IMR-90 (cell line): ENCODE results near the gene NOL4L. TPM values are rescaled to one million over a fixed set of nuclear protein-coding genes. Genes with fewer than 3 reads are reported as not detected.

ENCODE experiments used
- ATAC-seq: fragments of 200-7000 bp; cut with Tn5 transposase; 2 replicates; pipeline ENCODE4 v1.9.1; 2020; ENCODE audit warnings: low read depth, mild to moderate bottlenecking, moderate library complexity
- BruUV-seq: library from RNA; stranded (reverse); fragments of 400-500 nt; replicated peaks from 2 replicates; lab custom pipeline; 2021; lab: Mats Ljungman, UMichigan
- CTCF ChIA-PET: fragments of 300-600 bp; formaldehyde crosslinking; extraction: SDS; loops from one replicate; lab custom pipeline; 2021; ENCODE audit warnings: antibody characterized with exemption; lab: Yijun Ruan, JAX
- POLR2A ChIA-PET: fragments of 300-600 bp; sonication (Branson Sonifier 250); formaldehyde crosslinking; loops from one replicate; lab custom pipeline; 2022; ENCODE audit warnings: antibody characterized with exemption; ENCODE audit not compliant: unreplicated experiment; lab: Charles Lee
- DNase-seq: peaks from one replicate; pipeline ENCODE4 v3.0.0; 2013
- H2AFZ ChIP-seq: replicated peaks from 2 replicates; pipeline ENCODE3; 2013; ENCODE audit warnings: low read length, mild to moderate bottlenecking; ENCODE audit not compliant: poor library complexity
- H2AK5ac ChIP-seq: 2 replicates; pipeline ENCODE4 v1.6.1; 2013; ENCODE audit warnings: low read depth, low read length, inconsistent platforms
- H2AK9ac ChIP-seq: replicated peaks from 2 replicates; pipeline ENCODE3; 2013; ENCODE audit warnings: mild to moderate bottlenecking, low read depth, low read length, moderate library complexity; ENCODE audit not compliant: poor library complexity
- H2BK120ac ChIP-seq: 2 replicates; pipeline ENCODE4 v1.6.1; 2013; ENCODE audit warnings: low read depth, low read length, inconsistent platforms
- H2BK15ac ChIP-seq: 3 replicates; pipeline ENCODE4 v1.6.1; 2013; ENCODE audit warnings: low read depth, low read length, inconsistent platforms
- H2BK20ac ChIP-seq: 2 replicates; pipeline ENCODE4 v1.6.1; 2013; ENCODE audit warnings: low read depth, mild to moderate bottlenecking, inconsistent platforms, low read length, moderate library complexity
- H2BK5ac ChIP-seq: 2 replicates; pipeline ENCODE4 v1.6.1; 2013; ENCODE audit warnings: mild to moderate bottlenecking, low read depth, low read length, inconsistent platforms; ENCODE audit not compliant: poor library complexity, severe bottlenecking
- H3K14ac ChIP-seq: replicated peaks from 2 replicates; pipeline ENCODE4 v1.6.1; 2013; ENCODE audit warnings: low read depth, low read length, inconsistent platforms
- H3K18ac ChIP-seq: 2 replicates; pipeline ENCODE4 v1.6.1; 2013; ENCODE audit warnings: low read depth, low read length, control low read depth
- H3K23ac ChIP-seq: 2 replicates; pipeline ENCODE4 v1.6.1; 2013; ENCODE audit warnings: low read depth, low read length, inconsistent platforms
- H3K27ac ChIP-seq: 2 replicates; pipeline ENCODE4 v1.5.1; 2013; ENCODE audit warnings: mild to moderate bottlenecking, control low read depth, low read length; ENCODE audit not compliant: insufficient read depth
- H3K27me3 ChIP-seq: 2 replicates; pipeline ENCODE4 v1.6.1; 2013; ENCODE audit warnings: low read length; ENCODE audit not compliant: control insufficient read depth, insufficient read depth
- H3K36me3 ChIP-seq: 2 replicates; pipeline ENCODE4 v1.6.1; 2013; ENCODE audit warnings: low read length, mixed read lengths; ENCODE audit not compliant: control insufficient read depth, insufficient read depth
- H3K4ac ChIP-seq: 2 replicates; pipeline ENCODE4 v1.6.1; 2013; ENCODE audit warnings: low read depth, low read length, inconsistent platforms
- H3K4me1 ChIP-seq: 2 replicates; pipeline ENCODE4 v1.6.1; 2013; ENCODE audit warnings: low read length, mixed read lengths; ENCODE audit not compliant: control insufficient read depth, insufficient read depth
- H3K4me2 ChIP-seq: 2 replicates; pipeline ENCODE4 v1.6.1; 2013; ENCODE audit warnings: low read depth, mild to moderate bottlenecking, control low read depth, low read length, moderate library complexity
- H3K4me3 ChIP-seq: 2 replicates; pipeline ENCODE4 v1.5.1; 2013; ENCODE audit warnings: low read depth, mild to moderate bottlenecking, control low read depth, low read length, moderate library complexity; ENCODE audit not compliant: insufficient read depth
- H3K56ac ChIP-seq: 2 replicates; pipeline ENCODE4 v1.6.1; 2013; ENCODE audit warnings: low read length, inconsistent platforms; ENCODE audit not compliant: insufficient read depth; ENCODE audit errors: extremely low read depth
- H3K79me1 ChIP-seq, 2 experiments: 2 replicates each; pipeline ENCODE4 v1.6.1; 2013; ENCODE audit warnings: low read length in 2 of 2, inconsistent platforms in 1 of 2, low read depth in 1 of 2
- H3K9ac ChIP-seq: 2 replicates; pipeline ENCODE4 v1.6.1; 2013; ENCODE audit warnings: low read depth, low read length, control low read depth
- H3K9me1 ChIP-seq: 2 replicates; pipeline ENCODE4 v1.6.1; 2013; ENCODE audit warnings: low read length, inconsistent platforms; ENCODE audit not compliant: insufficient read depth
- H3K9me3 ChIP-seq: 2 replicates; pipeline ENCODE4 v1.6.1; 2013; ENCODE audit warnings: low read length; ENCODE audit not compliant: control insufficient read depth, insufficient read depth
- H4K20me1 ChIP-seq: 2 replicates; pipeline ENCODE4 v1.6.1; 2013; ENCODE audit warnings: low read length, inconsistent platforms; ENCODE audit not compliant: insufficient read depth
- H4K5ac ChIP-seq: 2 replicates; pipeline ENCODE4 v1.6.1; 2013; ENCODE audit warnings: mild to moderate bottlenecking, low read depth, low read length, control low read depth
- H4K8ac ChIP-seq, 2 experiments: 2 replicates each; pipeline ENCODE4 v1.6.1; 2013; ENCODE audit warnings: low read depth in 2 of 2, low read length in 2 of 2, control low read depth in 1 of 2, inconsistent platforms in 1 of 2
- H4K91ac ChIP-seq: 2 replicates; pipeline ENCODE4 v1.6.1; 2013; ENCODE audit warnings: low read depth, low read length, inconsistent platforms; ENCODE audit not compliant: insufficient read depth
- CHD1 ChIP-seq: IDR thresholded peaks from 2 replicates; pipeline ENCODE4 v1.6.1; 2012; ENCODE audit warnings: low read depth, low read length, improper control_type of control experiment
- CTCF ChIP-seq: conservative IDR thresholded peaks from 2 replicates; pipeline ENCODE4 v1.5.1; 2012; ENCODE audit warnings: mild to moderate bottlenecking, low read depth, low read length, improper control_type of control experiment
- ELK1 ChIP-seq: fragments of 150-350 bp; IDR thresholded peaks from 2 replicates; pipeline ENCODE4 v1.6.1; 2016; ENCODE audit warnings: low read depth, mild to moderate bottlenecking, low read length, moderate library complexity, borderline replicate concordance
- FOS ChIP-seq: fragments of 150-350 bp; IDR thresholded peaks from 2 replicates; pipeline ENCODE4 v1.6.1; 2016; ENCODE audit warnings: low read depth, low read length
- MAFK ChIP-seq: IDR thresholded peaks from 2 replicates; pipeline ENCODE4 v1.6.1; 2012; ENCODE audit warnings: low read depth, low read length, improper control_type of control experiment
- MAZ ChIP-seq: IDR thresholded peaks from 2 replicates; pipeline ENCODE4 v1.6.1; 2012; ENCODE audit warnings: low read depth, mild to moderate bottlenecking, low read length, improper control_type of control experiment, moderate library complexity, borderline replicate concordance
- MXI1 ChIP-seq: IDR thresholded peaks from 2 replicates; pipeline ENCODE4 v1.6.1; 2012; ENCODE audit warnings: low read depth, mild to moderate bottlenecking, low read length, moderate library complexity, borderline replicate concordance
- NFE2L2 ChIP-seq: fragments of 150-350 bp; IDR thresholded peaks from 2 replicates; pipeline ENCODE4 v1.6.1; 2016; ENCODE audit warnings: low read depth, mild to moderate bottlenecking, low read length
- RAD21 ChIP-seq: IDR thresholded peaks from 2 replicates; pipeline ENCODE4 v1.6.1; 2012; ENCODE audit warnings: low read length, improper control_type of control experiment
- RCOR1 ChIP-seq: IDR thresholded peaks from 2 replicates; pipeline ENCODE4 v1.6.1; 2012; ENCODE audit warnings: mild to moderate bottlenecking, low read length, improper control_type of control experiment; ENCODE audit not compliant: insufficient replicate concordance
- RFX5 ChIP-seq: IDR thresholded peaks from 2 replicates; pipeline ENCODE4 v1.8.0; 2012; ENCODE audit warnings: low read depth, mild to moderate bottlenecking, low read length, moderate library complexity
- SMC3 ChIP-seq: fragments of 150-350 bp; IDR thresholded peaks from 2 replicates; pipeline ENCODE4 v1.6.1; 2016; ENCODE audit warnings: low read depth, mild to moderate bottlenecking, antibody characterized with exemption, low read length, moderate library complexity
- USF2 ChIP-seq: fragments of 150-350 bp; IDR thresholded peaks from 2 replicates; pipeline ENCODE4 v1.6.1; 2017; ENCODE audit warnings: mild to moderate bottlenecking, antibody characterized with exemption, low read length, low read depth
- WGBS, 2 experiments: methylation state at CpG; one replicate each; pipeline versions ENCODE4 v1.1.5 to v1.1.7; 2013; ENCODE audit warnings: missing lambda C conversion rate in 2 of 2; ENCODE audit not compliant: insufficient read length in 1 of 2; ENCODE audit errors: extremely low coverage in 2 of 2; 5-methylcytosine and 5-hydroxymethylcytosine counted together
- dilution Hi-C: fragments of 300-500 bp; cut with HindIII; formaldehyde crosslinking; loops from one replicate; pipeline ENCODE4 v1.14.3; 2018; ENCODE audit warnings: low sequenced_read_pairs; ENCODE audit not compliant: unreplicated experiment
- in situ Hi-C: fragments of 300-500 bp; cut with MboI; formaldehyde crosslinking; loops from 3 replicates; pipeline ENCODE4 v1.14.3; 2019; ENCODE audit warnings: low sequenced_read_pairs, inconsistent platforms, mixed read lengths
- intact Hi-C: fragments of 100-400 bp; cut with micrococcal nuclease; formaldehyde crosslinking; loops from 2 replicates; pipeline ENCODE4 v1.10.0; 2022
- polyA plus RNA-seq, 3 experiments: library from polyadenylated mRNA; depleted of rRNA; stranded (reverse); fragments of >200 nt; gene quantifications; 2 replicates each; pipeline ENCODE4 v1.2.3, GENCODE V29; 2012; ENCODE audit warnings: low replicate concordance in 1 of 3
- total RNA-seq: library from RNA; depleted of rRNA; stranded (reverse); fragments of >200 nt; gene quantifications from 2 replicates; pipeline ENCODE4 v1.2.3, GENCODE V29; 2012

The NOL4L gene
- total and polyA plus RNA-seq, 2 of the 4 experiments (the other 2 are of a cell fraction) = 4.7 to 13.3 TPM

DNA sequence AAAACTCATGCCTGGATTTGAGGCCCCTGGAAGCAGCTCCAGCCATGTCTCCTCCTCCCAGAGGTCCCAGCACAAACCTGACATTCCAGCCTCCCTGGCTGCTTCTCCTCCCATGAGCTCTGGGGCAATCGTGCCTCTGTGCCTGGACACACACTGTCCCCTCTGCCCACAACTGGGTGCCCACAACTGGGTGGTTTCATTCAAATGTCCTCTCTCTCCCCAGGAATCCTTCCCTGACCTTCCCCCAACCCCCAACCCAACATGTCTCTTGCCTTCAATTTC, 37.4 kb downstream of the NOL4L start:
- no peak overlapping the region for H3K9ac ChIP-seq
- no peaks in the 10 kb centered on the region for H3K4me1 ChIP-seq
- TF ChIP-seq MAFK (no peak), RAD21 (no peak), ELK1 (no peak), MAZ (no peak), USF2 (no peak), RFX5 (no peak), RCOR1 (no peak), SMC3 (no peak), FOS (no peak), NFE2L2 (no peak), CTCF (no peak), CHD1 (no peak), MXI1 (no peak)
- no peak overlapping the region for H3K4me2 ChIP-seq
- intact Hi-C loops = no loop called here
- H2AK5ac ChIP-seq = no peak overlapping the region
- POLR2A ChIA-PET = no interaction called here
- no peak overlapping the region for H3K27ac ChIP-seq
- BruUV-seq = no TSS peak
- H3K36me3 ChIP-seq = no peaks in the 10 kb centered on the region
- no peak overlapping the region for H3K56ac ChIP-seq
- H3K4ac ChIP-seq = no peak overlapping the region
- no peak for ATAC-seq
- H3K9me1 ChIP-seq = no peaks in the 10 kb centered on the region
- in situ Hi-C loops = no loop called here
- H3K23ac ChIP-seq = no peak overlapping the region
- H3K9me3 ChIP-seq = no peaks in the 10 kb centered on the region
- H4K91ac ChIP-seq = no peak overlapping the region
- no peaks in the 10 kb centered on the region; a peak in 1 of 4 replicates for H3K79me1 ChIP-seq
- no peak for DNase-seq
- no peak overlapping the region for H4K8ac ChIP-seq
- H2AFZ ChIP-seq = peak overlapping the region; percentile 11
- no peak overlapping the region for H2BK120ac ChIP-seq
- H2BK20ac ChIP-seq = no peak overlapping the region
- peak overlapping the region; percentile 34 for H2AK9ac ChIP-seq
- no peak overlapping the region for H2BK15ac ChIP-seq
- no peak overlapping the region for H4K5ac ChIP-seq
- CTCF ChIA-PET = no interaction called here
- dilution Hi-C loops = no loop called here
- no peak overlapping the region for H3K18ac ChIP-seq
- peaks cover 6% of the 10 kb centered on the region; the same call in 1 of the 2 replicates for H3K27me3 ChIP-seq
- WGBS, 2 experiments = no CpG with 5 or more reads among the region's 1 CpG
- H3K14ac ChIP-seq = no peak overlapping the region
- H4K20me1 ChIP-seq = no peaks in the 10 kb centered on the region
- H3K4me3 ChIP-seq = no peak overlapping the region
- no peak overlapping the region for H2BK5ac ChIP-seq
